GM23338 (cell line): ENCODE measurements around the gene LIN7A. TPM values are rescaled to one million over a fixed set of nuclear protein-coding genes. Genes with fewer than 3 reads are reported as not detected.

Experiments
- ATAC-seq: fragments of 200-7000 bp; cut with Tn5 transposase; 3 replicates; pipeline ENCODE4 v1.9.1; 2020
- DNase-seq: peaks from one replicate; pipeline ENCODE4 v3.0.0-alpha.2; 2015; ENCODE audit warnings: low spot score
- H2AFZ ChIP-seq: fragments of 200-600 bp; sonication (generic); 2 replicates; pipeline ENCODE4 v1.8.0; 2016; ENCODE audit warnings: antibody characterized with exemption, mild to moderate bottlenecking, moderate library complexity
- H3F3A ChIP-seq: fragments of 200-600 bp; sonication (generic); replicated peaks from 2 replicates; pipeline ENCODE4 v1.8.0; 2017; ENCODE audit warnings: antibody characterized with exemption, mixed run types, low read depth
- H3K27ac ChIP-seq: fragments of 200-600 bp; sonication (generic); 2 replicates; pipeline ENCODE4 v1.6.1; 2016; ENCODE audit warnings: low read depth
- H3K27me3 ChIP-seq: fragments of 200-600 bp; sonication (generic); 2 replicates; pipeline ENCODE4 v1.8.0; 2016; ENCODE audit warnings: mild to moderate bottlenecking, mixed run types, moderate library complexity; ENCODE audit not compliant: insufficient read depth
- H3K36me3 ChIP-seq: fragments of 200-600 bp; sonication (generic); 2 replicates; pipeline ENCODE4 v1.8.0; 2016; ENCODE audit warnings: mild to moderate bottlenecking; ENCODE audit not compliant: insufficient read depth
- H3K4me1 ChIP-seq: fragments of 200-600 bp; sonication (generic); 2 replicates; pipeline ENCODE4 v1.8.0; 2016; ENCODE audit warnings: mild to moderate bottlenecking, moderate library complexity; ENCODE audit not compliant: insufficient read depth
- H3K4me2 ChIP-seq: fragments of 200-600 bp; sonication (generic); 2 replicates; pipeline ENCODE4 v1.7.1; 2017; ENCODE audit warnings: mixed run types
- H3K4me3 ChIP-seq: fragments of 200-600 bp; sonication (generic); 2 replicates; pipeline ENCODE4 v1.6.1; 2016; ENCODE audit warnings: mixed run types
- H3K79me2 ChIP-seq: fragments of 200-600 bp; sonication (generic); replicated peaks from 2 replicates; pipeline ENCODE4 v1.8.0; 2017; ENCODE audit warnings: mild to moderate bottlenecking; ENCODE audit not compliant: insufficient read depth
- H3K9me2 ChIP-seq: fragments of 200-600 bp; sonication (generic); 2 replicates; pipeline ENCODE4 v1.8.0; 2017; ENCODE audit not compliant: insufficient read depth
- H4K20me1 ChIP-seq: fragments of 200-600 bp; sonication (generic); replicated peaks from 2 replicates; pipeline ENCODE4 v1.8.0; 2017; ENCODE audit warnings: mild to moderate bottlenecking; ENCODE audit not compliant: insufficient read depth
- H3K27ac Mint-ChIP-seq: 2 replicates; pipeline ENCODE4 v1.8.0; 2020; ENCODE audit warnings: inconsistent platforms, mild to moderate bottlenecking, moderate library complexity, mixed read lengths
- H3K27me3 Mint-ChIP-seq: 3 replicates; pipeline ENCODE4 v1.8.0; 2022; ENCODE audit warnings: low read depth, mild to moderate bottlenecking, moderate library complexity, mixed read lengths, inconsistent platforms; ENCODE audit not compliant: insufficient read depth, poor library complexity
- H3K36me3 Mint-ChIP-seq: 3 replicates; pipeline ENCODE4 v1.8.0; 2021; ENCODE audit warnings: low read depth, mild to moderate bottlenecking, inconsistent platforms, moderate library complexity, mixed read lengths
- H3K4me1 Mint-ChIP-seq: 3 replicates; pipeline ENCODE4 v1.8.0; 2020; ENCODE audit warnings: mild to moderate bottlenecking, inconsistent platforms, mixed read lengths
- H3K4me3 Mint-ChIP-seq: 3 replicates; pipeline ENCODE4 v1.8.0; 2021; ENCODE audit warnings: moderate library complexity, mild to moderate bottlenecking, inconsistent platforms, mixed read lengths
- H3K9me3 Mint-ChIP-seq: 3 replicates; pipeline ENCODE4 v1.8.0; 2020; ENCODE audit warnings: moderate library complexity, mild to moderate bottlenecking, inconsistent platforms, mixed read lengths
- CREB1 ChIP-seq: fragments of 250-450 bp; sonication (Bioruptor Pico); IDR thresholded peaks from 2 replicates; pipeline ENCODE4 v1.5.0; 2020; ENCODE audit warnings: low read depth, mild to moderate bottlenecking, moderate library complexity
- CTCF ChIP-seq, 2 experiments: fragments of 200-600 bp in 1 of 2; sonication (generic) in 1 of 2; conservative IDR thresholded peaks; 2 replicates each; pipeline versions ENCODE4 v1.5.1 to v1.6.1; 2016 to 2017; ENCODE audit warnings: antibody characterized with exemption in 2 of 2, low read depth in 2 of 2, mild to moderate bottlenecking in 2 of 2, moderate library complexity in 1 of 2
- ETS1 ChIP-seq: IDR thresholded peaks from 2 replicates; pipeline ENCODE4 v1.6.1; 2016; ENCODE audit warnings: antibody characterized with exemption
- EZH2 ChIP-seq: fragments of 200-600 bp; sonication (generic); IDR thresholded peaks from one replicate; pipeline ENCODE4 v1.8.0; 2017; ENCODE audit warnings: antibody characterized with exemption, mild to moderate bottlenecking, low read depth; ENCODE audit not compliant: unreplicated experiment
- EZH2phosphoT487 ChIP-seq: fragments of 200-600 bp; sonication (generic); IDR thresholded peaks from one replicate; pipeline ENCODE4 v1.8.1; 2018; ENCODE audit warnings: antibody characterized with exemption; ENCODE audit not compliant: unreplicated experiment
- JUNB ChIP-seq: IDR thresholded peaks from one replicate; pipeline ENCODE4 v1.6.1; 2016; ENCODE audit warnings: antibody characterized with exemption; ENCODE audit not compliant: unreplicated experiment
- NANOG ChIP-seq: IDR thresholded peaks from 2 replicates; pipeline ENCODE4 v1.6.1; 2016; ENCODE audit warnings: antibody characterized with exemption, borderline replicate concordance
- POLR2AphosphoS5 ChIP-seq: IDR thresholded peaks from 2 replicates; pipeline ENCODE4 v1.6.1; 2016; ENCODE audit warnings: antibody characterized with exemption, low read depth
- REST ChIP-seq: IDR thresholded peaks from one replicate; pipeline ENCODE4 v1.6.1; 2018; ENCODE audit warnings: antibody characterized with exemption; ENCODE audit not compliant: unreplicated experiment
- STAT1 ChIP-seq: IDR thresholded peaks from one replicate; pipeline ENCODE4 v1.6.1; 2016; ENCODE audit warnings: antibody characterized with exemption; ENCODE audit not compliant: unreplicated experiment
- ZNF114 ChIP-seq: fragments of 250-450 bp; sonication (Bioruptor Pico); IDR thresholded peaks from 2 replicates; pipeline ENCODE4 v1.5.0; 2020; ENCODE audit warnings: mild to moderate bottlenecking, moderate library complexity
- ZNF331 ChIP-seq: fragments of 250-450 bp; sonication (Bioruptor Pico); IDR thresholded peaks from 2 replicates; pipeline ENCODE4 v1.5.0; 2020; ENCODE audit warnings: low read depth, mild to moderate bottlenecking, moderate library complexity
- ZNF462 ChIP-seq: fragments of 250-450 bp; sonication (Bioruptor Pico); IDR thresholded peaks from 2 replicates; pipeline ENCODE4 v1.5.0; 2020; ENCODE audit warnings: mild to moderate bottlenecking, moderate library complexity
- polyA plus RNA-seq: library from polyadenylated mRNA; unstranded; fragments of >200 nt; fragmentation: Nextera tagmentation; extraction: Ambion mirVana; gene quantifications from 2 replicates; pipeline ENCODE4 v1.2.1, GENCODE V29; 2016
- total RNA-seq: library from RNA; depleted of rRNA; stranded (reverse); fragments of >200 nt; shearing (Covaris generic); gene quantifications from 2 replicates; pipeline ENCODE4 v1.2.3, GENCODE V29; 2014

The LIN7A gene
- total and polyA plus RNA-seq, 2 experiments from 2014 or later: 5.7 to 6.5 TPM

- TF ChIP-seq ETS1: no peak
- no peak for TF ChIP-seq ZNF114 (CRISPR knock-in tag)
- no peak for TF ChIP-seq POLR2AphosphoS5
- TF ChIP-seq STAT1: no peak
- TF ChIP-seq ZNF331 (CRISPR knock-in tag): no peak
- no peak for TF ChIP-seq EZH2phosphoT487
- no peak for TF ChIP-seq ZNF462
- TF ChIP-seq NANOG: no peak
- TF ChIP-seq REST: no peak
- no peak for TF ChIP-seq CREB1
- no peak for TF ChIP-seq EZH2
- TF ChIP-seq JUNB: no peak
- TF ChIP-seq CTCF (conservative IDR thresholded peaks at IDR 0.05; ENCODE audit: low read depth in 2 of 2): no peak
- ATAC-seq: no peak
- Histone ChIP-seq H3K4me1 (no peaks in the 10 kb centered on the region), H3K4me2 (no peak overlapping the region), H3F3A (no peaks in the 10 kb centered on the region), H3K9me2 (peaks cover 5% of the 10 kb centered on the region; the same call in 1 of the 2 replicates), H3K27me3 (no peaks in the 10 kb centered on the region), H3K4me3 (no peak overlapping the region), H3K27ac (0 out of 2 replicates have a peak overlapping the region, but pooled peaks have one; percentile 55), H2AFZ (no peak overlapping the region), H4K20me1 (no peaks in the 10 kb centered on the region), H3K36me3 (no peaks in the 10 kb centered on the region), H3K79me2 (no peaks in the 10 kb centered on the region)
- no peak for DNase-seq
- H3K27me3 Mint-ChIP-seq: peaks cover 2% of the 10 kb centered on the region
- no peak overlapping the region for H3K27ac Mint-ChIP-seq
- H3K4me3 Mint-ChIP-seq: no peak overlapping the region
- H3K4me1 Mint-ChIP-seq: no peaks in the 10 kb centered on the region; the same call in 2 of the 3 replicates
- H3K36me3 Mint-ChIP-seq: no peaks in the 10 kb centered on the region
- H3K9me3 Mint-ChIP-seq: no peaks in the 10 kb centered on the region
These were observed 17.7 kb downstream of the LIN7A start for GRCh38 chr12:80920006-80920405.
